ENCODE results near the gene EFNB3.

Gene EFNB3, protein sequence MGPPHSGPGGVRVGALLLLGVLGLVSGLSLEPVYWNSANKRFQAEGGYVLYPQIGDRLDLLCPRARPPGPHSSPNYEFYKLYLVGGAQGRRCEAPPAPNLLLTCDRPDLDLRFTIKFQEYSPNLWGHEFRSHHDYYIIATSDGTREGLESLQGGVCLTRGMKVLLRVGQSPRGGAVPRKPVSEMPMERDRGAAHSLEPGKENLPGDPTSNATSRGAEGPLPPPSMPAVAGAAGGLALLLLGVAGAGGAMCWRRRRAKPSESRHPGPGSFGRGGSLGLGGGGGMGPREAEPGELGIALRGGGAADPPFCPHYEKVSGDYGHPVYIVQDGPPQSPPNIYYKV

DNA sequence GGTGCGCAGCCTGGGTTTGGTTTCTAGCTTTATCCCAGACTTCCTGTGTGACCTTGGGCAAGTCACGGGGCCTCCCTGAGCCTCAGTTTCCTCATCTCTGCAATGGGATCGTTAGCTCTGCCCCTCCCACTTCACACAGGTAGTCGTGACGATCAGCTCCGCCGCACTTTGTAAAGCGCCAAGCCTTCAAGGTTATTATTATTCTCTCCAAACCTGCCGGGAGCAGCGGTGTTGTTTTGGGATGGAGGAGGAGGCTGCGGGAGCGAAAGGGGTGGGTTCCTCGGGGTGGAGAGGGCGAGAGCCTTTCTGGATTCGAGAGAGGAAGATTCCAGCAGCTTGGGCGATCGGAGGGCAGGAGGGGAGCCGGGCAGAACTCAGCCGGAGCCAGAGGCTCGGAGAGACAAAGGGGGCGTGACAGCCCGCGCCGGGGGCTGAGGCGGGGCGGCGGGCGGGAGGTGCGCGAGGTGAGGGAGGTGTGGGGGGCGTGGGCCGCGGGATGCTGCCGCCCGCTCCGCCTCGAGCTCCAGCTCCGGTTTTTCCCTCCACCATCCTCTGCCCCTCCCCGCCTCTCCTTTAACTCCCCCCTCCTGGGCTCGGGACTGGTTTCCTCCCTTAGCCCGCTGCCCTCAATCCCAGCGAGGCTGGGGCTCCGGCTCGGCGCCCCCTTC lies at the start of gene EFNB3:
Gene EFNB3 (plus strand): TSS at position 602 of the 668 bp plus-strand sequence. CDS start 397 bp downstream, outside the sequence.
- Histone ChIP-seq H3K27me3 (ENCODE audit: insufficient read depth, low read length) (peaks cover 32% of the 10 kb centered on the region), H3K4me1 (ENCODE audit: control insufficient read depth, insufficient read depth, low read length, unreplicated experiment) (no peaks in the 10 kb centered on the region), H3K27ac (ENCODE audit: low read depth, low read length) (no peak within 1 kb of the TSS), H3K4me3 (ENCODE audit: low read depth, low read length) (peak within 1 kb of the TSS; percentile 44), H2AFZ (ENCODE audit: low read length, unreplicated experiment) (no peak within 1 kb of the TSS), H3K79me2 (ENCODE audit: control insufficient read depth, insufficient read depth, low read length, unreplicated experiment) (no peaks in the 10 kb centered on the region), H3K36me3 (ENCODE audit: insufficient read depth, low read length) (no peaks in the 10 kb centered on the region)

DNA sequence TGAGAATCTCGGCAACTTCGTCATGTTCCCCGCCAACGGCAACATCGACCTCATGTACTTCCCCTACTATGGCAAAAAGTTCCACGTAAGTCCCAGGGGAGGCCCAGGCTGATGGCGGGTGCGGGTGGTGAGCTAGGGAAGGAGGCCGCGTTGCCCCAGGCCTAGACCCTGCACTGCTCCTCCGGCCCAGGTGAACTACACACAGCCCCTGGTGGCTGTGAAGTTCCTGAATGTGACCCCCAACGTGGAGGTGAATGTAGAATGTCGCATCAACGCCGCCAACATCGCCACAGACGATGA lies 49.5 kb upstream of the EFNB3 start:
- no peak overlapping the region for H2AFZ ChIP-seq (ENCODE audit: low read length, unreplicated experiment)
- H3K4me1 ChIP-seq (ENCODE audit: control insufficient read depth, insufficient read depth, low read length, unreplicated experiment): peaks cover 5% of the 10 kb centered on the region
- no peaks in the 10 kb centered on the region for H3K79me2 ChIP-seq (ENCODE audit: control insufficient read depth, insufficient read depth, low read length, unreplicated experiment)
- no peak overlapping the region for H3K27ac ChIP-seq (ENCODE audit: low read depth, low read length)
- peaks cover 37% of the 10 kb centered on the region for H3K27me3 ChIP-seq (ENCODE audit: insufficient read depth, low read length)
- H3K36me3 ChIP-seq (ENCODE audit: insufficient read depth, low read length): no peaks in the 10 kb centered on the region
- no peak overlapping the region for H3K4me3 ChIP-seq (ENCODE audit: low read depth, low read length)

DNA sequence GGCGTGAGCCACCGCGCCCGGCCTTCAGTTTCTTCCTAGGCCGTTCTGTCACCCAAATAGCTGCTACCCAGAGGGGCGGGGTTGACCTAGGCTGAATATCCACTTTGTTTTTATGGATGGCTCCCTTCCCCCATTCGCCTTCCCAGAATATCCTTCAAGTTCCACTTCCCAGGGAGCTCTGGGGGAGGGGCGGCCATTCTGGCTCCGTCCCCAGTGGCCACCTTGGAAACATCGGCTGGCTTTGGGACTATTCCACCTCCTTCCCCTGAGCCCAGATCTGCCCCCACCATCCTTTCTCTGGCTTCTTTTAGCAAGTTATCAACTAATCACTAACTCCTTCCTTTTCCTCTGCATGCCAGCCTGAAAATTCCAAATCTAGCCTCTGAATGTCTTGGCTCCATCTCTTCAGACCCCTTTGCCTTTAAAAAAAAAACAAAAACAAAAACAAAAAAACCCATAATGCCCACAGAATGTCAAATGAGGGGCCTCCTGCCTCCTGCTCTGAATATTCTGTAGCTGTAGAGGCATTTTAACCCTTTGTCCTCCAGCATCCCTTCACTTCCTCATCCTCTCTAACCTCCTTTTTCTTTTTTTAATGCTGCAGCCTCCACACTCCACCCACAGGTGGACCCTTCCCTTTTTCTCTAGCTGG lies 47.9 kb upstream of the EFNB3 start:
- H3K79me2 ChIP-seq (ENCODE audit: control insufficient read depth, insufficient read depth, low read length, unreplicated experiment): no peaks in the 10 kb centered on the region
- H3K4me1 ChIP-seq (ENCODE audit: control insufficient read depth, insufficient read depth, low read length, unreplicated experiment): no peaks in the 10 kb centered on the region
- no peak overlapping the region for H3K27ac ChIP-seq (ENCODE audit: low read depth, low read length)
- H3K27me3 ChIP-seq (ENCODE audit: insufficient read depth, low read length): peaks cover 21% of the 10 kb centered on the region
- H2AFZ ChIP-seq (ENCODE audit: low read length, unreplicated experiment): no peak overlapping the region
- no peak overlapping the region for H3K4me3 ChIP-seq (ENCODE audit: low read depth, low read length)
- H3K36me3 ChIP-seq (ENCODE audit: insufficient read depth, low read length): no peaks in the 10 kb centered on the region

DNA sequence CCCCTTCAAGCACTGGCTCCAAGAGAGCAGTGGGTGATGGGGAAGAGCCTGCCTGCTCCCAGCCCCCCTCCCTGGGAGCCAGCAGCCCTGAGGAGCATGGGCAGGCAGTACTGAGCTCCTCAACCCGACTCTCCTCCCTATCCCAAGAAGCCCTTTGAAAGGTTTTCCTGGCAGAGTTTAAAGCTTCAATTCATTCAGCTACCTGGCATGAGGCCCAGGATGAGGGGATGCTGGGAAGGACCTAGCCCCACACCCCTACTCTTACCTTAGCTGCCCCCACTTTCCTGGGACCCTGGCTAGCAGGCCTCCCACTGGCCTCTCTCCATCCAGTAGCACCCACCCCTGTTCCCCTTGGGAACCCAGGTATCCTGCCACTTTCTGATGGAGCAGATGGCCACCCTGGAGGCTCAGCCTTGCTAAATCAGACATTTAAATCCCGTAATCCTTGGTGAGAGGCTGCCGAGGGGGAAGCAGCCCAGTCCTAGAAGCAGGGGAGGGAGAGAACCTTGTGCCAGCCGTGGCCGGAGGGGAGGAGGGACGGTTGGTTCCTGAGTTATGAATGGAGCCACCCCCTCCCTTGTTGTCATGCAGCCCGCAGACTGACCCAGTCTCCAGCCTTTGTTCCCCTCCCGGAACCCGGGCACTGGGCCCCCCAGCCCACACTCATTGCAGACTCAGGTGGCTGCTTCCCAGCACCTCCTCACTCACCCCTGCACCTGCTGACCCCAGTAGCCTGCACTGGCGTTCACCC lies 37.2 kb upstream of the EFNB3 start:
- no peak overlapping the region for H3K4me3 ChIP-seq (ENCODE audit: low read depth, low read length)
- no peak overlapping the region for H3K27ac ChIP-seq (ENCODE audit: low read depth, low read length)
- H3K36me3 ChIP-seq (ENCODE audit: insufficient read depth, low read length): 0 out of 2 replicates have a peak, but pooled peaks cover 4% of the 10 kb centered on the region
- H2AFZ ChIP-seq (ENCODE audit: low read length, unreplicated experiment): no peak overlapping the region
- no peaks in the 10 kb centered on the region for H3K27me3 ChIP-seq (ENCODE audit: insufficient read depth, low read length)
- H3K79me2 ChIP-seq (ENCODE audit: control insufficient read depth, insufficient read depth, low read length, unreplicated experiment): no peaks in the 10 kb centered on the region
- H3K4me1 ChIP-seq (ENCODE audit: control insufficient read depth, insufficient read depth, low read length, unreplicated experiment): no peaks in the 10 kb centered on the region

DNA sequence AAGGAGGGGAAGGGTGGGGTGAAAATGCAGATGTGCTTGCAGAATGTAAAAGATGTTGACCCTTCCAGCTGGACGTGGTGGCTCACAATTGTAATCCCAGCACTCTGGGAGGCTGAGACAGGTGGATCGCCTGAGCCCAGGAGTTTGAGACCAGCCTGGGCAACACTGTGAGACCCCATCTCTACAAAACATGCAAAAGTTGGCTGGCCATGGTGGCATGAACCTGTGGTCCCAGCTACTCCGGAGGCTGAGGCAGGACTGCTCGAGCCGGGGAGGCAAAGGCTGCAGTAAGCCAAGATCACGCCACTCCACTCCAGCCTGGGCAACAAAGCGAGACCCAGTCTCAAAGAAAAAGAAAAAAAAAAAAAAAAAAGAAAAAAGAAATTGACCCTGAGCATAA lies 36.5 kb upstream of the EFNB3 start:
- Histone ChIP-seq H3K27me3 (ENCODE audit: insufficient read depth, low read length) (no peaks in the 10 kb centered on the region), H3K79me2 (ENCODE audit: control insufficient read depth, insufficient read depth, low read length, unreplicated experiment) (no peaks in the 10 kb centered on the region), H3K4me1 (ENCODE audit: control insufficient read depth, insufficient read depth, low read length, unreplicated experiment) (no peaks in the 10 kb centered on the region), H3K4me3 (ENCODE audit: low read depth, low read length) (no peak overlapping the region), H2AFZ (ENCODE audit: low read length, unreplicated experiment) (no peak overlapping the region), H3K27ac (ENCODE audit: low read depth, low read length) (no peak overlapping the region), H3K36me3 (ENCODE audit: insufficient read depth, low read length) (peaks cover 10% of the 10 kb centered on the region)

DNA sequence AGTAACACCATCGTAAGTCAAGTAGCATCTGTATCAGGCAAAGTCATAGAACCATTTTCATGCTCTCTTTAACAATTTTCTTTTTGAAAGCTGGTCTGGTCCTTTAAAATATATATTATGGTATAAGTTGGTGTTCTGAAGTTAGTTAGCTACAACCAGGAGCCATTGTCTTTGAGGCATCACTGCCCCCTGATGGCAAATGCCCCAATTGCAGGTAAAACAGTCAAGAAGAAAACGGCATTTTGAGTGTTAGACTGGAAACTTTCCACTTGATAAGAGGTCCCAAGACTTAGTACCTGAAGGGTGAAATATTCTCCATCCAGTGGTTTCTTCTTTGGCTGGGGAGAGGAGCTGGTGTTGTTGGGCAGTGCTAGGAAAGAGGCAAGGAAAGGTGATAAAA lies 31.8 kb upstream of the EFNB3 start:
- H3K4me3 ChIP-seq (ENCODE audit: low read depth, low read length): no peak overlapping the region
- H3K27me3 ChIP-seq (ENCODE audit: insufficient read depth, low read length): no peaks in the 10 kb centered on the region
- H3K79me2 ChIP-seq (ENCODE audit: control insufficient read depth, insufficient read depth, low read length, unreplicated experiment): no peaks in the 10 kb centered on the region
- no peaks in the 10 kb centered on the region for H3K4me1 ChIP-seq (ENCODE audit: control insufficient read depth, insufficient read depth, low read length, unreplicated experiment)
- peaks cover 32% of the 10 kb centered on the region for H3K36me3 ChIP-seq (ENCODE audit: insufficient read depth, low read length)
- H2AFZ ChIP-seq (ENCODE audit: low read length, unreplicated experiment): no peak overlapping the region
- no peak overlapping the region for H3K27ac ChIP-seq (ENCODE audit: low read depth, low read length)

DNA sequence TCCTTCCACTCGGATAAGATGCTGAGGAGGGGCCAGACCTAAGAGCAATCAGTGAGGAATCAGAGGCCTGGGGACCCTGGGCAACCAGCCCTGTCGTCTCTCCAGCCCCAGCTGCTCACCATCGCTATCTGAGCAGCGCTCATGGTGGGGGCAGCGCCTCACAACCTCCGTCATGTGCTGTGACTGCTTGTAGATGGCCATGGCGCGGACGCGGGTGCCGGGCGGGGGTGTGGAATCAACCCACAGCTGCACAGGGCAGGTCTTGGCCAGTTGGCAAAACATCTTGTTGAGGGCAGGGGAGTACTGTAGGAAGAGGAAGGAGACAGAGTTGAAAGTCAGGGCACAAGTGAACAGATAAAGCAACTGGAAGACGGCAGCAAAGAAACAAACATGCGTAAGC lies 30.1 kb upstream of the EFNB3 start:
- H3K79me2 ChIP-seq (ENCODE audit: control insufficient read depth, insufficient read depth, low read length, unreplicated experiment): no peaks in the 10 kb centered on the region

DNA sequence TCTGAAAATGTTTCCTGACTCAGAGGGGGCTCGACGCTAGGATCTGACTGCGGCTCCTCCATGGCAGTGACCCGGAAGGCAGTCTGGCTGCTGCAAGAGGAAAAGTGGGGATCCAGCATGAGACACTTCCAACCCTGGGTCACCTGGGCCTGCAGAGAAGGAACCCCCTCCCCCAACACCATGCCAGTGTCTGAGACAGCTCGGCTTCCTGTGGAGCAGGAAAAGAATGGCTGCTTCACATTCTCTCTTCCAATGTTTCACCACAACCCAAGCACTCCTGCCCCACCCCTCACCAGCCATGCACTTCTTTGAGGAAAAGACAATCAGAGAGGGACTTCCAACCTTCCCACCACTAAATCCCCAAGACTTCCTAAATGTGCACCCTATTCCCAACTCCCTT lies 28.5 kb upstream of the EFNB3 start:
- H3K27ac ChIP-seq (ENCODE audit: low read depth, low read length): no peak overlapping the region
- H3K4me1 ChIP-seq (ENCODE audit: control insufficient read depth, insufficient read depth, low read length, unreplicated experiment): no peaks in the 10 kb centered on the region
- no peak overlapping the region for H3K4me3 ChIP-seq (ENCODE audit: low read depth, low read length)
- H2AFZ ChIP-seq (ENCODE audit: low read length, unreplicated experiment): no peak overlapping the region
- peaks cover 27% of the 10 kb centered on the region for H3K36me3 ChIP-seq (ENCODE audit: insufficient read depth, low read length)
- no peaks in the 10 kb centered on the region for H3K27me3 ChIP-seq (ENCODE audit: insufficient read depth, low read length)
- no peaks in the 10 kb centered on the region for H3K79me2 ChIP-seq (ENCODE audit: control insufficient read depth, insufficient read depth, low read length, unreplicated experiment)

More for the DNA sequence above, 30.1 kb upstream of the EFNB3 start:
- Histone ChIP-seq H3K4me1 (ENCODE audit: control insufficient read depth, insufficient read depth, low read length, unreplicated experiment) (no peaks in the 10 kb centered on the region), H3K4me3 (ENCODE audit: low read depth, low read length) (no peak overlapping the region), H2AFZ (ENCODE audit: low read length, unreplicated experiment) (no peak overlapping the region), H3K36me3 (ENCODE audit: insufficient read depth, low read length) (peaks cover 32% of the 10 kb centered on the region), H3K27me3 (ENCODE audit: insufficient read depth, low read length) (no peaks in the 10 kb centered on the region), H3K27ac (ENCODE audit: low read depth, low read length) (no peak overlapping the region)

DNA sequence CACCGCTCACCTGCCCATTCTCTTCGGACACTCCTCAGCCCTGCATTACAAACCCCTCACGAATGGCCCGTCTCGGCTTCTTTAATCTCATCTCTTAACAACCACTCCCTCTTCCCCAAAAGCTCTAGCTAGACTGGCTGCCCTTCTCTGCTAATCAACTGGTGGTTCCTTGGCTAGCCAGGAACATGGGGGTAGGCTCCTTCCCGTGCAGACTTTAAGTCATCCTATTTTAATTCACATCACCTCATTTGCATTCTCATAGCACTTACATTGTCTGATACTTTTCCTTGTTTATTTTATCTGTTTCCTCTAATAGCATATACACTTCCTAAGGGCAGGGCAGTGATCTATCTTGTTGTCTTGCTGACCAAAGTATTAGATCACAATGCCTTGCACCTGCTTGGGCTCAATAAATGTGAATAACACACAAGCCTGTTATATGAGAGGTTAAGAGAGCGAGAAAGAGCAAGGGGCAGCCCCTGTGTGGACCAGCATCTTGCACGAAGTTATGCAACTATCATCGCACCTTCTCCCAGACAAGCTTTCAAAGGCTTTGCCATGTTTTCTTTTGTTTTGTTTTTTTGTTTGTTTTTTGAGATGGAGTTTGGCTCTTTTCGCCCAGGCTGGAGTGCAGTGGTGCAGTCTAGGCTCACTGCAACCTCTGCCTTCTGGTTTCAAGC lies 27.5 kb upstream of the EFNB3 start:
- H2AFZ ChIP-seq (ENCODE audit: low read length, unreplicated experiment): no peak overlapping the region

DNA sequence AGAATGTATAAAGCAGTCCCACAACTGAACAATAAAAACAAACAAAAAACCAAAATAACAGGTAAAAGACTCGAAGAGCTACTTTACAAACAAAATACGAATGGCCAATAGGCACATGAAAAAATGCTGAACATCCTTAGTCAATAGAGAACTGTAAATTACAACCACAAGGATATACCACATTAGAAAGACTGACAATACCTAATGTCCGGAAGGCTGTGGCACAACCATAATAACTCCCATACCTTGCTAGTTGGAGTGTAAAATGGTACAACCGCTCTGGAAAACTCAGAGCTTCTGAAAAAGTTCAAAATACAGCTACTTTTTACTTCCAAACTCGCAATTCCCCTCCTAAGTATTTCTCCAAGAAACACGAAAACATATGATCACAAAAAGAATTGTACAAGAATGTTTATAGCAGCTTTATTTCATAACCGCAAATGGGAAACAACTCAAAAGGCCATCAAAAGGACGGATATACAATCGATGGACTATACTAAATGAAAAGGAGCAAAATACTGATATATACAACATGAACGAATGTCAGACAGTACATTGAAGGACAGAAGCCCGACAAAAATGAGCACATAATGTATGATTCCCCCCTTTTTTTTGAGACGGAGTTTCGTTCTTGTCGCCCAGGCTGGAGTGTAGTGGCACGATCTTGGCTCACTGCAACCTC lies 20.0 kb upstream of the EFNB3 start:
- Histone ChIP-seq H2AFZ (ENCODE audit: low read length, unreplicated experiment) (peak overlapping the region; percentile 16), H3K27ac (ENCODE audit: low read depth, low read length) (peak overlapping the region; percentile 98)

More for the DNA sequence above, 27.5 kb upstream of the EFNB3 start:
- H3K27me3 ChIP-seq (ENCODE audit: insufficient read depth, low read length): no peaks in the 10 kb centered on the region
- no peak overlapping the region for H3K4me3 ChIP-seq (ENCODE audit: low read depth, low read length)
- H3K79me2 ChIP-seq (ENCODE audit: control insufficient read depth, insufficient read depth, low read length, unreplicated experiment): peaks cover 3% of the 10 kb centered on the region
- no peaks in the 10 kb centered on the region for H3K4me1 ChIP-seq (ENCODE audit: control insufficient read depth, insufficient read depth, low read length, unreplicated experiment)
- H3K36me3 ChIP-seq (ENCODE audit: insufficient read depth, low read length): peaks cover 27% of the 10 kb centered on the region
- H3K27ac ChIP-seq (ENCODE audit: low read depth, low read length): no peak overlapping the region

More for the DNA sequence above, 20.0 kb upstream of the EFNB3 start:
- Histone ChIP-seq H3K4me1 (ENCODE audit: control insufficient read depth, insufficient read depth, low read length, unreplicated experiment) (peaks cover 16% of the 10 kb centered on the region), H3K4me3 (ENCODE audit: low read depth, low read length) (peak overlapping the region; percentile 90), H3K79me2 (ENCODE audit: control insufficient read depth, insufficient read depth, low read length, unreplicated experiment) (peaks cover 51% of the 10 kb centered on the region), H3K36me3 (ENCODE audit: insufficient read depth, low read length) (no peaks in the 10 kb centered on the region), H3K27me3 (ENCODE audit: insufficient read depth, low read length) (no peaks in the 10 kb centered on the region)
